ES-I3 (cell line): ENCODE measurements around the gene SMIM3.
"Not testable (repeated sequence)": the region's sequence is repeated elsewhere in the genome, so short reads cannot be mapped to it uniquely, and the experiment has no call there.

Source experiments
- H3K36me3 ChIP-seq: 2 replicates; pipeline ENCODE4 v1.6.1; 2013; ENCODE audit warnings: mild to moderate bottlenecking, low read length, control low read depth, moderate library complexity; ENCODE audit not compliant: insufficient read depth
- H3K4me1 ChIP-seq: 2 replicates; pipeline ENCODE4 v1.6.1; 2013; ENCODE audit warnings: mild to moderate bottlenecking, control low read depth, low read length; ENCODE audit not compliant: insufficient read depth
- H3K9ac ChIP-seq: 2 replicates; pipeline ENCODE4 v1.6.1; 2013; ENCODE audit warnings: low read depth, mild to moderate bottlenecking, low read length, moderate library complexity
- H3K9me3 ChIP-seq: 2 replicates; pipeline ENCODE4 v1.6.1; 2013; ENCODE audit warnings: mild to moderate bottlenecking, low read length, moderate library complexity; ENCODE audit not compliant: control insufficient read depth, insufficient read depth

SMIM3 gene

DNA sequence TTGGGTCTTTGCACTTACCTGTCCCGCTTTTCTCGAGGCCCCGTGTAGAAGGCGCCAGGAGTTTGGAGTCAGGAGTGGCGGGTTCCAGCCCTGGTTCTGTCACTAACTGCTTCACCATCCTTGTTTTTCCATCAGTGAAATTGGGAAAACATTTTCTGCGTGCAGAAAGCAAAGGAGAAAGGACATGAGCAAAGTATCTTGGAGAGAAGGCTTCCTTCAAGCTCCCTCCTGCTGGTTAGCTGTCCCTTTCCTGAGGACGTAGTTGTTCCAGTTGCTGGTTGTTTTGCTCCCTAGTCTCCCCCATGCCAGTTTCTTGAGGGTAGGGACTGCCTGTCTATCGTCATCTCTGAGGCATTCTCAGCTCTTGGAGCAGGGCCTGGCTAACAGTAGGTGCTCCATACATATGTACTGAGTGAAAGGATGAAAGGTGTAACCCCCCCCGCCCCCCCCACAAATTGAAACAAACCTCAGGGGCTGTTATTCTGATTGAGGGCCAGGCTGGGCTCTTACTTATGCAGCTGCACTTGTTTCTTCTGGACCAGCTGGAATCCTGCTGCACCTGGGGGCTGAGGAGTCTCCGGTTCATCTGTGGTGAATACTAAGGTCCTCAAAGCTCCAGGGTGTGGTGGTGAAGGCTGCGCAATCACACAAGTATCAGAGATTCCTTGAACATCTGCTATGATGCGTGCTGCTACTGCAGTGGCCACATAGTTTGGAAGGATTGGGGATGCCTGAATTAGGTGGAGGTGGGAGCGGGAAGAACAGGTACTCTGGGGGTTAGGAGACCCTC is 1.0 kb downstream of the SMIM3 start:
- no peaks in the 10 kb centered on the region for H3K9me3 ChIP-seq
- peak overlapping the region; percentile 79; the same call in 1 of the 2 replicates for H3K9ac ChIP-seq
- no peaks in the 10 kb centered on the region for H3K36me3 ChIP-seq
- peaks cover 12% of the 10 kb centered on the region for H3K4me1 ChIP-seq

DNA sequence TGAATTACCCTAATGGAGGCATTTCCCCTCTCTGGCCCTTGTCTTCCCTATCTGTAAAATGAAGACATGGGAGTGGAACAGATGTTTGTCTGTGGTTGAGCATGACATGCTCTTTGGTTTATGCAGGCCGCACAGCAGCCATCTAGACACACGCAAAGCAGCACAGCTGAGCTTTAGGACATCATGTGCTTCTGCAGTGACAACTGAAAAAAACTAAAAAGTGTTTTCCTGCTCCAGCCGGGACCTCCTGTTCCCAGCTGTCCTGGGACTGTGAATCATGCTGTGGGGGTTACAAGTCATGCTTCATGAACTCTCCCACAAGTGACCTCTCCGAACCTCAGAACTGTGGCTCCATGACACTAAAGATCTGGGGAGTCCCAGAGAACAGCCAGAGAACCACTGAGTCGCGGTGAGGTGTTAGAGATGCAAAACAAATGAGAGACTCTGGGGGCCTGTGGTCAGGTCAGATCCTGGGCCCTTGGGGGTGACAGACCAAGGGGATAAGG is 1.7 kb downstream of the SMIM3 start:
- Histone ChIP-seq H3K4me1 (peaks cover 12% of the 10 kb centered on the region), H3K36me3 (no peaks in the 10 kb centered on the region), H3K9me3 (no peaks in the 10 kb centered on the region), H3K9ac (no peak overlapping the region)

DNA sequence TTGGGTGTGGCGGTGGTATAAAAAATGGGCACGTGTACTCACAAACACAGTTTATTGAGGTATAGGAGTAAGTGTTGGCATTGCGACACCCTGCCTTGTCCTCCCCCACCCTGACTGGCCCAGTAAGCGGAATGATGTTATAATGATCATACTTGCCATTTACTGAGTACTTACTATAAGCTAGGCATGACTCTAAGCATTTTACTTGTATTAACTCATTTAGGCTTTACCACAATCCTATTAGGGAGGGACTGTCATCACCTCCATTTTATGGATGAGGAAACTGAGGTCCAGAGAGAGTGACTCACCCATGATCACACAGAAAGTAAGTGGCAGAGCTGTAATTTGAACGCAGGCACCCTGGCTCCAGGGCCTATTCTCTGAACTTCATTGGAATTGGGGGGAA is 2.3 kb downstream of the SMIM3 start:
- no peaks in the 10 kb centered on the region for H3K36me3 ChIP-seq
- no peak overlapping the region for H3K9ac ChIP-seq
- H3K4me1 ChIP-seq: peaks cover 12% of the 10 kb centered on the region

DNA sequence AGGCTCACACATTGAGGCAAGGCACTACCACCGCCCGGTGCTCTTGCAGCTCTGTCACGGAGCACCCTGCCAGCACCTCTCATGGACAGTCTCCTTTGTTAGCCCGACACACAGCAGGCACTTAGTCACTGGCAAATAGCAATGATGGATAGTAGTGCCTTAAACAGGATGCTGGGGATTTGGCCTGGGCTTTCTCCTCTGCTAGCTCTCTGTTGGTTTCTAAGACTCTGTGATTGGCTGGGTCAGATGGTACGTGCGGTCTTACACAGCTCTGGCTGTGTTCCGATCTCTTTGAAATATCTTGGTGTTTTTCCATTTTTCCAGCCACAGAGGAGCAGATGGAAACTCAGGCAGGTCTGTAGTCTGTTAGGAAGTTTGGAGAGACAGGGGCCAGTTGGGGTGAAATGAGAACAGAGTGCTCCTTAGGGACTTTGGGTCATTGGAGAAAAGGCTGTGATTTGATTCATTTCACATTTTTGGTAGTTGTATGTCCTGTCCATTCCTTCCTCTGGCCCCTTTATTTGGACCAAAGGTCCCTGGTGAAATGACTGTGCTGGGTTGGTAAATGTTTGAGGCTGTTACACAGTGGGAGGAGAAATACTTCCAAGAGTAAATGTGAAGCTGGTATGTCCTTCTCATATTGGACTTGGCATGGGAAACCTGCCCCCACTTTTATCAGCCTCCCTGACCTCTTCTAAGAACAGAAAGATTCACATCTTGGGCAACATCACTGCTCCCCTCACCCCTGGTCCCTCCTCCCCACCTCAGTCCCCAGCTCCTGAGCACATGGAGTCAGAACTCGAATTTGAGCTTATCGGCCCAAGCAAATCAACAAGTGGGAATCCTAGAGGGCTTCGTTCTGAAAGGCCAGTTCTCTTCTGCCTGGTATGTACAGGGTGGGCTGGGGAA is 3.4 kb downstream of the SMIM3 start:
- no peaks in the 10 kb centered on the region for H3K36me3 ChIP-seq
- H3K9me3 ChIP-seq: no peaks in the 10 kb centered on the region
- H3K9ac ChIP-seq: no peak overlapping the region
- peaks cover 12% of the 10 kb centered on the region for H3K4me1 ChIP-seq

More for the DNA sequence above, 2.3 kb downstream of the SMIM3 start:
- H3K9me3 ChIP-seq: no peaks in the 10 kb centered on the region

DNA sequence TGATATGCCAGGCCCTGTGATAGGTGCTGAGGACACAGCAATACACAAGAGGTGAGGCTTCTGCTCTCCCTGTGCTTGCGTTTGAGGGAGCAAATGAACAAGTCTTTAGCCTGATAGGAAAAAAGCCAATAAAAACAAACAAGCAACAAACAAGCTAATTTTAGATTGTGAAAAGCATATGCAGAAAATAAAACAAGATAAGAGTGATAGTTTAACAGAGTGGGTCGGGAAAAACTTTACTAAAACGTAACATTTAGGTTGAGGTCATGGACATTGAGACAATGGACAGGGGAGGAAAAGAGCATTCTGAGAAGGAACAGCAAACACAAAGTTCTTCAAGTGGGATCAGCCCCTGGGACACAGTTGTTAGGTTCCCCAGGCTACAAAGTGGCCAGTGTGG is 4.3 kb downstream of the SMIM3 start:
- Histone ChIP-seq H3K9me3 (no peaks in the 10 kb centered on the region), H3K36me3 (no peaks in the 10 kb centered on the region), H3K4me1 (peaks cover 8% of the 10 kb centered on the region), H3K9ac (no peak overlapping the region)

DNA sequence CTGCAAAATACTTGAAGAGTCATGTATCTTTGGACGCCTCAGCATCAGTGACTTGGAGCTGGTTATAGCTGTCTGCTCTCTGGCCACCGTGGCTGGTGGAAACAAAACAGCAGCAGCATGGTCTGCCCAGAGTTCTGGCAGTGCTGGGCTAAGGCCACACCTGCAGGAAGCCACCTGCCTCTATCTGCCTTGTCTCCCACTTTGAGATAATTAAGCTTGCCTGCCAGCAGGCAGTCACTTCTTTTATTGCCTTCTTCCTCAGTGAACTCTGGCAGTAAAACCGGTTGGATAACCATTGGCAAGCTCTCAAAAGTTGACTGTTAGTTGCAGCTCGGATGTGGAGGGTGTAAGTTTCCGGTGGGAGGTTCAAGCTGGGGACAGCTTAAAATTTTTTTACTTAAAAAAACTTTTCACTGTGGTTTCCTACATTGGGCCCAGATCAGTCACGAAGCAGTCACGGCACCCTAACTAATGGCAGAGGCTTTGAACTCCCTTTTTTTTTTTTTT is 4.9 kb downstream of the SMIM3 start:
- H3K36me3 ChIP-seq: no peaks in the 10 kb centered on the region
- no peak overlapping the region for H3K9ac ChIP-seq
- H3K4me1 ChIP-seq: peaks cover 5% of the 10 kb centered on the region; the same call in 1 of the 2 replicates
- H3K9me3 ChIP-seq: no peaks in the 10 kb centered on the region

DNA sequence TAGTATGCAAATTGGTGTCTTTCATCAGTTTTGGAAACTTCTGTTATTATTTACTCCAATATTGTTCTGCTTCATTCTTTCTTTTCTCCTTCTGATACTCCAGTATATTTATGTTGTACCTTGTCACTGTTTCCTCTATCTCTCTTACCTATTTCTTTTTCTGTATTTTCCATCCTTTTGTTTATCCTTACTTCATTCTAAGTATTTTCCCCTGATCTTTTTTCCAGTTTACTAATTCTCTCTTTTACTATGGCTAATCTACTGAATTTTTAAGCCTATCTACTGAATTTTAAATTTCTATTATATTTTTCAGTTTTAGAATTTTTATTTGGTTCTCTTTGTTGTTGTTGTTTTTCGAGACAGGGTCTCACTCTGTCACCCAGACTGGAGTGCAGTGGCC is 7.4 kb downstream of the SMIM3 start:
- Histone ChIP-seq H3K4me1 (peaks cover 4% of the 10 kb centered on the region; the same call in 1 of the 2 replicates), H3K9me3 (no peaks in the 10 kb centered on the region), H3K36me3 (no peaks in the 10 kb centered on the region)

DNA sequence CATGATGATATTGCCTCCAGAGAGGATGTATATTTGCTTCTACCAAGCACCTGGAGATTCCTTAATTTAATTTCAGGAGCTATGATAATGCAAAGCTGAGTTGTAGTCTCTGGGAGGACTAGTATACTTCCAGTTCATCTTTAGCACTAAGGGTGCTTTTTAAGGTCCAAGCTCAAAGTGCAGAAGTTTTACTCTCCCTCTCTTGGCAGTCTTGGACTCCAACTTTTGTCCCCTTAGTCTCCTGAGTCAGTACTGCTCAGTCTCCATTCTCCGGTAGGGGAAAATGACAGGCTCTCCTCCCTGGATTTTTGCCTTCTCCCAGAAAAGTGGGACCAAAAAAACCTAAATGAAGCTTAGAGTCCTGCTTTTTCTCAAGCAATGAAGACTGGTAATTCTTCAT is 8.3 kb downstream of the SMIM3 start:
- H3K36me3 ChIP-seq: no peaks in the 10 kb centered on the region
- peaks cover 4% of the 10 kb centered on the region; the same call in 1 of the 2 replicates for H3K4me1 ChIP-seq
- H3K9ac ChIP-seq: no peak overlapping the region
- no peaks in the 10 kb centered on the region for H3K9me3 ChIP-seq

More for the DNA sequence above, 7.4 kb downstream of the SMIM3 start:
- H3K9ac ChIP-seq: no peak overlapping the region

DNA sequence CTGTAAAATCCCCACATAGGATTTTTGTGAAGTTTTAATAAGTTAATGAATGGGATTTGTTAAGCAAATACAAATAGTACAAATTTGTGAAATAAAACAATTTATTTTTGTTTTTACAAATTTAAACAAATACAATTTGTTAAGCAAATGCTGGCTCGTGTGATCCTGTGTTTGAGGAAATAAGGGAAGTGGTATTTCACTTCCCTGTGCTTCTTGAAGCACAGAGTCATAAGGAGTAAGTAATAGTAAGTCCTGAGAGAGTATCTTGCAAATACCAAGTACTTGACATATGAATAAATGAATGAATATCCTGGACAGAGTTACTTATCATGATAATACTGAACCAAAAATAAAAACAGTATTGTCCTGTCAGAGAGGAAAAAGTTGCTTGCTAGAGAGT is 9.1 kb downstream of the SMIM3 start:
- Histone ChIP-seq H3K4me1 (peaks cover 4% of the 10 kb centered on the region; the same call in 1 of the 2 replicates), H3K36me3 (no peaks in the 10 kb centered on the region), H3K9ac (no peak overlapping the region), H3K9me3 (no peaks in the 10 kb centered on the region)

DNA sequence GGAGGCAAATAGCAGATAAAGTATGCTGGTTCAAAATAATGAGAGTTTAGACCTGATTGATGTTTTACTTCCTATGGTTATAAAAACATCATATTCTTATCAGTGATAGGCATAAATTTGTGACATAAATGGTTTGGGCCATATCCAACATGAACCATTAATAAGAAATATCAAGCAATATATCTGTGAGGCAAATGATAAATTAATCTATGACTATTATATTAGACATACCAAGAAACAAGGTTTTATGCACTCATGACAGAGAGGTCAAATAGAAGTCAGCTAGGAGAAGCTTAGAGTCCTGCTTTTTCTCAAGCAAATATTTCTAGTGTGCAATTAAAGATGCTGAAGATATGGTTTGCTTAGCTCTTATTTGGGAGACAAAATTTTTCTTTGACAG is 10.4 kb downstream of the SMIM3 start:
- Histone ChIP-seq H3K9ac (no peak overlapping the region), H3K9me3 (no peaks in the 10 kb centered on the region), H3K36me3 (no peaks in the 10 kb centered on the region), H3K4me1 (peaks cover 4% of the 10 kb centered on the region; the same call in 1 of the 2 replicates)

DNA sequence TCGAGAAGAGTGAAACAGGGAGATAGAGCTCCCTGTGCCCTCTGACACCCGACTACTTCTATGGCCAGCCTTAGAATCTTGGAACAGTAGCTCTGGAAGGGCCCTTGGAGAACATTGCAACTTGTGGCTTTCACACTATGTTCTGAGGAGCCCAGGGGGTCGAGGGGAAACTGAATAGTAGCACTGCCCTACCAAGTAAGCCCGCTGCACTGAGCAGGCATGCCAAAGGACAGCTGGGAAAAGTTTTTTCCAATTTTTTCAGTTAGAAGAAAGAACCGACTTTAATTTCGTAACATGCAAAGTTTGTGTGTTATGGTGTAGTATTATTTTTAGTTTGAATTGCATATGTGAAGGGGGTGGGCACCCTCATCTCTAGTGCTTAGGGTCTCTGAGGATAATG is 10.9 kb downstream of the SMIM3 start:
- H3K4me1 ChIP-seq: peaks cover 4% of the 10 kb centered on the region; the same call in 1 of the 2 replicates
- no peak overlapping the region for H3K9ac ChIP-seq
- H3K36me3 ChIP-seq: no peaks in the 10 kb centered on the region
- H3K9me3 ChIP-seq: no peaks in the 10 kb centered on the region

DNA sequence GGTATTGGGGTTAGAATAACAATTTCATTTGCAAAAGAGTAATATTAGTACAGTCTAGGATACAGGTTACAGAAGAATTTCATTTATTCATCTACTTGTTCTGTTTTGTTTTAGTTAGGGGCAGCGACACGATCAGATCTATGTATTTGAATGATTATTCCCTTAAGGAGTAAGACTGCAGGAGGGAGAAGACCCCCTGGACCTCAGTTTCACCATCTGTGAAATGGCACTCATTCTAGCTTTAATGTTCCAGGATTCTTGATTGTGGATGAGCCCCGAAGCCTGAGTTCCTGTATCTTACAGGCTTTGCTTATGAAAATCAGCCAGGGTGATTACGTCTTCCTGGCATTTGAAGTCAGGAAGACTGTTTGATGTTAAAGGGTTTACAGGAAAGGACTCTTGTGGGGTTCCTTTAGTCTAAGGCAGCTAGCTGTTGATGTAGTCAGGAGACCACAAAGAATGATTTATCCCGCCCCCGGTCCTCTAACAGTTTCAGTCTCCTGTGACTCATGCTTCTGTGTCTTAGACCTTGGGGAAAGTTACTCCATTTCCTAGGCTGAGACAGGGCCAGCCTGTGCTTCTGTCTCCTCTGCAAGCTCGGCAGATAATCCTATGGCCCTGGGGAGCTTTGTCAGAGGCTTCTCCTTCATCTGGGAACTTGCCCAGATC is 11.5 kb downstream of the SMIM3 start:
- H3K36me3 ChIP-seq: no peaks in the 10 kb centered on the region
- no peak overlapping the region for H3K9ac ChIP-seq
- H3K9me3 ChIP-seq: no peaks in the 10 kb centered on the region
- peaks cover 4% of the 10 kb centered on the region; the same call in 1 of the 2 replicates for H3K4me1 ChIP-seq

DNA sequence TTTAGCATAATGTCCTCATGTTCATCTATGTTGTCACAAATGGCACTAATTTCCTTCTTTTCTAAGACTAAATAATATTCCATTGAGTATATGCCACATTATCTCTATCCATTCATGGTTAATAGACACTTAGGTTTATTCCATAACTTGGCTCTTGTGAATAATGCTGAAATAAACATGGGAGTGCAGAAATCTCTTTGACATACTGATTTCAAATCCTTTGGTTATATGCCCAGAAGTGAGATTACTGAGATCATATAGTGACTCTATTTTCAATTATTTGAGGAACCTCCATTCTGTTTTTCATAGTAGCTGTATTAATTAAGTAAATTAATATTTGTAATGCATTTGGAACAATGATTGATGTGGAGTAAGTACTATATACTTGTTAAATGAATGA is 13.0 kb downstream of the SMIM3 start:
- peaks cover 4% of the 10 kb centered on the region; the same call in 1 of the 2 replicates for H3K4me1 ChIP-seq

DNA sequence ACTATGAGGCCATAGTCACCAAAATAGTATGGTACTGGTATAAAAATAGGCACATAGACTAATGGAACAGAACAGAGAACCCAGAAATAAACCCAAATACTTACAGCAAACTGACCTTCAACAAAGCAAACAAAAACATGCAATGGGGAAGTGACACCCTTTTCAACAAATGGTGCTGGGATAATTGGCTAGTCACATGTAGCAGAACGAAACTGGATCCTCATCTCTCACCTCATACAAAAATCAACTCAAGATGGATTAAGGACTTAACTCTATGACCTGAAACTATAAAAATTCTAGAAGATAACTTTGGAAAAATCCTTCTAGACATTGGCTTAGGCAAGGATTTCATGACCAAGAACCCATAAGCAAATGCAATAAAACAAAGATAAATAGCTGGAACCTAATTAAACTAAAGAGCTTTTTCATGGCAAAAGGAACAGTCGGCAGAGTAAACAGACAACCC is 14.9 kb downstream of the SMIM3 start:
- H3K9ac ChIP-seq, H3K9me3 ChIP-seq, H3K4me1 ChIP-seq, H3K36me3 ChIP-seq: not testable (repeated sequence)

More for the DNA sequence above, 13.0 kb downstream of the SMIM3 start:
- H3K36me3 ChIP-seq: no peaks in the 10 kb centered on the region
- H3K9ac ChIP-seq: no peak overlapping the region
- no peaks in the 10 kb centered on the region for H3K9me3 ChIP-seq
